Spleen (tissue), 11 donors: ENCODE measurements around the gene CBFA2T2. TPM values are rescaled to one million over a fixed set of nuclear protein-coding genes. Genes with fewer than 3 reads are reported as not detected.
A peak's percentile ranks its signal among the peaks of the same experiment; 100 is the strongest.

Source experiments
- DNase-seq: peaks from one replicate; pipeline ENCODE4 v3.0.0-alpha.2; 2020
- H3K27ac ChIP-seq, 8 donors: fragments of 200-600 bp; sonication (generic) in 7 of 8; 1 replicate in 4 of 8; 2 replicates in 4 of 8; pipeline versions ENCODE4 v1.5.0 to v1.8.0; 2016 to 2021; ENCODE audit warnings: inconsistent platforms in 4 of 8, mild to moderate bottlenecking in 4 of 8, moderate library complexity in 1 of 8
- H3K27me3 ChIP-seq, 7 donors: fragments of 200-600 bp; sonication (generic) in 6 of 7; replicated peaks in 1 of 7; 1 replicate in 4 of 7; 2 replicates in 3 of 7; pipeline versions ENCODE4 v1.5.0 to v1.8.0; 2016 to 2021; ENCODE audit warnings: inconsistent platforms in 3 of 7, mild to moderate bottlenecking in 1 of 7
- H3K36me3 ChIP-seq, 6 donors: fragments of 200-600 bp; sonication (generic) in 5 of 6; 1 replicate in 4 of 6; 2 replicates in 2 of 6; pipeline versions ENCODE4 v1.5.0 to v1.8.0; 2016 to 2021; ENCODE audit warnings: inconsistent platforms in 2 of 6
- H3K4me1 ChIP-seq, 6 donors: fragments of 200-600 bp; sonication (generic) in 5 of 6; 1 replicate in 3 of 6; 2 replicates in 3 of 6; pipeline versions ENCODE4 v1.5.0 to v1.8.0; 2016 to 2021; ENCODE audit warnings: inconsistent platforms in 3 of 6
- H3K4me3 ChIP-seq, 8 donors: fragments of 200-600 bp; sonication (generic) in 7 of 8; 1 replicate in 4 of 8; 2 replicates in 4 of 8; pipeline versions ENCODE4 v1.5.0 to v1.8.0; 2016 to 2021; ENCODE audit warnings: inconsistent platforms in 4 of 8, mild to moderate bottlenecking in 4 of 8, moderate library complexity in 2 of 8
- H3K9me3 ChIP-seq, 8 donors: fragments of 200-600 bp; sonication (generic) in 7 of 8; 1 replicate in 4 of 8; 2 replicates in 4 of 8; pipeline versions ENCODE4 v1.5.0 to v1.8.0; 2016 to 2021; ENCODE audit warnings: inconsistent platforms in 4 of 8
- CTCF ChIP-seq, 11 experiments: fragments of 200-600 bp in 7 of 11; fragments of 450-650 bp in 4 of 11; sonication (generic) in 4 of 11; IDR thresholded peaks in 8 of 11; conservative IDR thresholded peaks in 3 of 11; 1 replicate in 7 of 11; 2 replicates in 4 of 11; pipeline versions ENCODE4 v1.4.0 to v1.8.0; 2016 to 2021; ENCODE audit warnings: antibody characterized with exemption in 11 of 11, inconsistent platforms in 4 of 11, mild to moderate bottlenecking in 1 of 11
- POLR2A ChIP-seq, 3 donors: fragments of 450-650 bp; IDR thresholded peaks; one replicate each; pipeline ENCODE4 v1.5.1; 2017; ENCODE audit warnings: antibody characterized with exemption in 3 of 3, mild to moderate bottlenecking in 1 of 3
- POLR2AphosphoS5 ChIP-seq, 3 donors: sonication (generic); formaldehyde crosslinking; IDR thresholded peaks; one replicate each; pipeline ENCODE4 v1.5.1; 2017; ENCODE audit warnings: antibody characterized with exemption in 3 of 3
- WGBS, 5 donors: extraction: QIAGEN DNeasy Blood & Tissue Kit in 3 of 5; methylation state at CpG; one replicate each; pipeline versions ENCODE4 v1.1.5 to v1.1.7; 2013 to 2018; 5-methylcytosine and 5-hydroxymethylcytosine counted together
- intact Hi-C: fragments of 100-400 bp; cut with DNase I; formaldehyde crosslinking; loops from one replicate; pipeline ENCODE4 v1.15.0; 2023; ENCODE audit warnings: low total_unique reads
- polyA plus RNA-seq, 3 donors: library from polyadenylated mRNA; stranded (reverse); fragments of 200-250 nt; gene quantifications; one replicate each; pipeline ENCODE4 v1.2.1, GENCODE V29; 2013
- total RNA-seq, 7 donors: library from RNA; depleted of rRNA in 3 of 7; stranded (reverse); fragments of >200 nt in 3 of 7; fragmentation: NEBNext Ultra II Directional in 4 of 7; extraction: Animal tissue kit (Norgen Biotek cat#: 25700) in 4 of 7; gene quantifications; one replicate each; pipeline versions ENCODE4 v1.1.0 to v1.2.1, GENCODE V29; 2016 to 2021
- donor health status: healthy with polysubstance abuse.
- donor health status: DM: no; HTN: no; CAD: no; lungs with moderate emphysema.
- donor health status: DM: no; HTN: no; CAD: no.
- donor health status: Bipolar disorder and iron deficiency.
- donor health status: healthy.
- donor health status: DM: no; HTN: no; CAD: no.
- donor health status: DM: yes; HTN: yes; CAD: no.

The CBFA2T2 gene
- total and polyA plus RNA-seq, 10 donors: 3.3 to 25.4 (median 17.8) TPM

GRCh38 chr20:33660035-33660684, 170.3 kb downstream of the CBFA2T2 start:
- 88 to 97% (median 93%) methylated on average over 12 to 21 of the region's 21 CpGs for WGBS, 5 donors
- Histone ChIP-seq H3K4me1 (peaks cover 0 to 28% (median 21%) of the 10 kb centered on the region in 6 donors), H3K27ac (no peak overlapping the region), H3K9me3 (no peaks in the 10 kb centered on the region), H3K36me3 (peaks cover 0 to 39% (median 8%) of the 10 kb centered on the region in 6 donors), H3K27me3 (no peaks in the 10 kb centered on the region), H3K4me3 (no peak overlapping the region)
- no peak for TF ChIP-seq POLR2A (IDR thresholded peaks at IDR 0.05)
- no peak for TF ChIP-seq CTCF (IDR thresholded peaks at IDR 0.05 in 8 of 11, conservative IDR thresholded peaks at IDR 0.05 in 3 of 11)
- peak in 1 of 3 donors; percentile 7 for TF ChIP-seq POLR2AphosphoS5 (IDR thresholded peaks at IDR 0.05)
- DNase-seq: no peak
- intact Hi-C loops: no loop called here

GRCh38 chr20:33660685-33661058, 170.8 kb downstream of the CBFA2T2 start:
- no peak overlapping the region for H3K4me3 ChIP-seq
- H3K9me3 ChIP-seq: no peaks in the 10 kb centered on the region
- H3K4me1 ChIP-seq: peaks cover 0 to 31% (median 21%) of the 10 kb centered on the region in 6 donors
- DNase-seq: no peak
- TF ChIP-seq POLR2AphosphoS5 (IDR thresholded peaks at IDR 0.05) (peak in 1 of 3 donors; percentile 2), CTCF (IDR thresholded peaks at IDR 0.05 in 8 of 11, conservative IDR thresholded peaks at IDR 0.05 in 3 of 11) (no peak)
- WGBS, 5 donors: 90 to 96% (median 90%) methylated on average over 7 of the region's 7 CpGs
- H3K36me3 ChIP-seq: peaks cover 0 to 39% (median 8%) of the 10 kb centered on the region in 6 donors
- H3K27me3 ChIP-seq: no peaks in the 10 kb centered on the region
- no peak overlapping the region for H3K27ac ChIP-seq
- intact Hi-C loops: no loop called here

- TF ChIP-seq CTCF (IDR thresholded peaks at IDR 0.05 in 8 of 11, conservative IDR thresholded peaks at IDR 0.05 in 3 of 11) (no peak), POLR2A (IDR thresholded peaks at IDR 0.05) (no peak), POLR2AphosphoS5 (IDR thresholded peaks at IDR 0.05) (no peak)
- WGBS, 5 donors: 90 to 97% (median 96%) methylated on average over 10 of the region's 10 CpGs
- H3K9me3 ChIP-seq: no peaks in the 10 kb centered on the region
- H3K27ac ChIP-seq: peak within 1 kb of the TSS; percentile 88 to 96 (median 92)
- no peak for DNase-seq
- intact Hi-C loops: no loop called here
- peak within 1 kb of the TSS; percentile 65 to 93 (median 71) for H3K4me3 ChIP-seq
- H3K36me3 ChIP-seq: peaks cover 0 to 31% (median 8%) of the 10 kb centered on the region in 6 donors
- peaks cover 0 to 46% (median 32%) of the 10 kb centered on the region in 6 donors for H3K4me1 ChIP-seq
- no peaks in the 10 kb centered on the region for H3K27me3 ChIP-seq
Measured at GRCh38 chr20:33662172-33662571, 172.3 kb downstream of the CBFA2T2 start, which contains the start of gene C20orf144. Gene C20orf144, plus strand, starts transcription at chr20:33662327. Its CDS starts 19 bp downstream, at chr20:33662346.
